GM12878 (cell line): Measurements from ENCODE around the gene BOD1L1. TPM values are rescaled to one million over a fixed set of nuclear protein-coding genes. Genes with fewer than 3 reads are reported as not detected.

ENCODE experiments used
- ATAC-seq: fragments of 200-7000 bp; cut with Tn5 transposase; 3 replicates; pipeline ENCODE4 v1.9.1; 2020; ENCODE audit warnings: mild to moderate bottlenecking, moderate library complexity
- BruUV-seq: library from RNA; stranded (reverse); fragments of 400-500 nt; replicated peaks from 2 replicates; lab custom pipeline; 2021; lab: Mats Ljungman, UMichigan
- CTCF ChIA-PET: fragments of 300-600 bp; sonication (Branson Sonifier 250); formaldehyde crosslinking; extraction: SDS; loops from one replicate; lab custom pipeline; 2021; ENCODE audit warnings: inconsistent platforms; lab: Yijun Ruan, JAX
- POLR2A ChIA-PET: fragments of 350-600 bp; formaldehyde crosslinking; extraction: SDS; loops from one replicate; lab custom pipeline; 2021; ENCODE audit warnings: inconsistent platforms; lab: Charles Lee
- RAD21 ChIA-PET: fragments of 300-600 bp; sonication (Branson Sonifier 250); formaldehyde crosslinking; loops from one replicate; lab custom pipeline; 2023; ENCODE audit warnings: antibody characterized with exemption; ENCODE audit not compliant: unreplicated experiment; lab: Charles Lee
- SMC1A ChIA-PET: fragments of 300-600 bp; sonication (Branson Sonifier 250); formaldehyde crosslinking; loops from one replicate; lab custom pipeline; 2023; ENCODE audit not compliant: unreplicated experiment, uncharacterized antibody; lab: Charles Lee
- DNase-seq: peaks from one replicate; pipeline ENCODE4 v3.0.0-alpha.2; 2011; ENCODE audit warnings: low read depth, low spot score
- FAIRE-seq: peaks from 3 replicates; lab custom pipeline; 2011; peaks lifted over from hg19 to GRCh38; lab: Jason Lieb, UNC
- H2AFZ ChIP-seq: 2 replicates; pipeline ENCODE4 v1.6.0; 2011; ENCODE audit warnings: low read depth, low read length, control low read depth; ENCODE audit not compliant: control insufficient read depth
- H3K27ac ChIP-seq: 2 replicates; pipeline ENCODE4 v1.5.1; 2011; ENCODE audit warnings: control low read depth; ENCODE audit not compliant: control insufficient read depth, insufficient read depth
- H3K27me3 ChIP-seq, 2 experiments: replicated peaks in 1 of 2; 2 replicates each; pipeline versions ENCODE4 v1.6.0 to v1.6.1; 2011; ENCODE audit warnings: low read length in 1 of 2; ENCODE audit not compliant: control insufficient read depth in 2 of 2, insufficient read depth in 2 of 2
- H3K36me3 ChIP-seq, 2 experiments: 2 replicates each; pipeline ENCODE4 v1.5.1; 2011; ENCODE audit warnings: low read length in 1 of 2; ENCODE audit not compliant: control insufficient read depth in 2 of 2, insufficient read depth in 2 of 2
- H3K4me1 ChIP-seq: 2 replicates; pipeline ENCODE4 v1.6.1; 2011; ENCODE audit warnings: mild to moderate bottlenecking, low read length, moderate library complexity, mixed read lengths; ENCODE audit not compliant: control insufficient read depth, insufficient read depth
- H3K4me2 ChIP-seq: 2 replicates; pipeline ENCODE4 v1.6.0; 2011; ENCODE audit warnings: control low read depth; ENCODE audit not compliant: control insufficient read depth, insufficient read depth
- H3K4me3 ChIP-seq: fragments of 200-600 bp; sonication (generic); 2 replicates; pipeline ENCODE4 v1.5.1; 2016
- H3K79me2 ChIP-seq: 2 replicates; pipeline ENCODE4 v1.6.0; 2011; ENCODE audit warnings: low read length; ENCODE audit not compliant: control insufficient read depth, insufficient read depth
- H3K9ac ChIP-seq: 2 replicates; pipeline ENCODE4 v1.8.0; 2011; ENCODE audit warnings: low read length, control low read depth, mixed read lengths; ENCODE audit not compliant: control insufficient read depth, insufficient read depth
- H3K9me3 ChIP-seq: replicated peaks from 3 replicates; pipeline ENCODE4 v1.5.1; 2011; ENCODE audit warnings: mild to moderate bottlenecking, low read length; ENCODE audit not compliant: control insufficient read depth, insufficient read depth
- H4K20me1 ChIP-seq: 2 replicates; pipeline ENCODE4 v1.6.0; 2011; ENCODE audit not compliant: control insufficient read depth, insufficient read depth
- BCL11A ChIP-seq: IDR thresholded peaks from 2 replicates; pipeline ENCODE4 v1.6.1; 2011; ENCODE audit warnings: low read depth, low read length
- BHLHE40 ChIP-seq, 2 experiments: fragments of 450-650 bp in 1 of 2; IDR thresholded peaks; 2 replicates each; pipeline ENCODE4 v1.6.1; 2011 to 2017; ENCODE audit warnings: low read depth in 2 of 2, borderline replicate concordance in 1 of 2, improper control_type of control experiment in 1 of 2, low read length in 1 of 2, mild to moderate bottlenecking in 1 of 2
- CBX5 ChIP-seq: sonication (generic); IDR thresholded peaks from 2 replicates; pipeline ENCODE4 v1.6.1; 2016; ENCODE audit warnings: low read depth, moderate library complexity, mild to moderate bottlenecking, inconsistent platforms
- CREM ChIP-seq: IDR thresholded peaks from 2 replicates; pipeline ENCODE4 v1.6.1; 2014; ENCODE audit warnings: antibody characterized with exemption, low read depth
- EP300 ChIP-seq, 2 experiments: fragments of 150-350 bp in 1 of 2; IDR thresholded peaks; 2 replicates each; pipeline ENCODE4 v1.6.1; 2011 to 2012; ENCODE audit warnings: low read depth in 2 of 2, low read length in 2 of 2, borderline replicate concordance in 1 of 2, improper control_type of control experiment in 1 of 2, inconsistent platforms in 1 of 2; ENCODE audit not compliant: control insufficient read depth in 1 of 2
- IKZF2 ChIP-seq, 2 experiments: fragments of 450-650 bp; IDR thresholded peaks; 2 replicates each; pipeline ENCODE4 v1.6.1; 2017; ENCODE audit warnings: mild to moderate bottlenecking in 2 of 2, moderate library complexity in 2 of 2
- JUNB ChIP-seq: IDR thresholded peaks from 2 replicates; pipeline ENCODE4 v1.6.1; 2016; ENCODE audit warnings: antibody characterized with exemption, mild to moderate bottlenecking
- POLR2AphosphoS5 ChIP-seq: IDR thresholded peaks from 2 replicates; pipeline ENCODE4 v1.6.1; 2011; ENCODE audit warnings: mild to moderate bottlenecking, low read length, inconsistent platforms
- POU2F2 ChIP-seq: IDR thresholded peaks from 3 replicates; pipeline ENCODE4 v1.6.1; 2011; ENCODE audit warnings: low read depth, mild to moderate bottlenecking, low read length, borderline replicate concordance
- RAD51 ChIP-seq: fragments of 450-650 bp; IDR thresholded peaks from 2 replicates; pipeline ENCODE4 v1.6.1; 2016; ENCODE audit warnings: moderate library complexity, mild to moderate bottlenecking, inconsistent platforms
- RELA ChIP-seq: fragments of 450-650 bp; IDR thresholded peaks from 2 replicates; pipeline ENCODE4 v1.8.0; 2014; ENCODE audit warnings: borderline replicate concordance; ENCODE audit not compliant: partially characterized antibody
- SREBF2 ChIP-seq: IDR thresholded peaks from 2 replicates; pipeline ENCODE4 v1.6.1; 2012; ENCODE audit warnings: mild to moderate bottlenecking, low read length
- STAT1 ChIP-seq: fragments of 450-650 bp; conservative IDR thresholded peaks from 2 replicates; pipeline ENCODE4 v1.6.1; 2014; ENCODE audit warnings: antibody characterized with exemption, mild to moderate bottlenecking
- TAF1 ChIP-seq: IDR thresholded peaks from 2 replicates; pipeline ENCODE4 v1.6.1; 2011; ENCODE audit warnings: mild to moderate bottlenecking, low read depth, low read length, borderline replicate concordance
- TCF3 ChIP-seq: IDR thresholded peaks from 2 replicates; pipeline ENCODE4 v1.6.1; 2012; ENCODE audit warnings: low read depth, mild to moderate bottlenecking, low read length, borderline replicate concordance; ENCODE audit not compliant: insufficient read depth
- YY1 ChIP-seq: IDR thresholded peaks from 2 replicates; pipeline ENCODE4 v1.6.1; 2011; ENCODE audit warnings: low read depth, mild to moderate bottlenecking, low read length
- WGBS: methylation state at CpG from one replicate; pipeline ENCODE4 v1.1.6; 2016; ENCODE audit warnings: low lambda C conversion rate; ENCODE audit not compliant: insufficient replicate concordance, insufficient coverage; ENCODE audit errors: missing lambda C conversion rate; 5-methylcytosine and 5-hydroxymethylcytosine counted together
- in situ Hi-C: fragments of 300-500 bp; cut with MboI; formaldehyde crosslinking; loops from 9 replicates; pipeline ENCODE4 v1.14.3; 2018; ENCODE audit warnings: mixed read lengths
- intact Hi-C: fragments of 100-400 bp; cut with micrococcal nuclease; formaldehyde crosslinking; loops from one replicate; pipeline ENCODE4 v1.14.2; 2022; ENCODE audit not compliant: unreplicated experiment
- polyA plus RNA-seq, 11 experiments: library from polyadenylated mRNA; depleted of rRNA in 4 of 11; unstranded in 6 of 11; stranded (reverse) in 5 of 11; fragments of >200 nt; fragmentation: Nextera tagmentation in 4 of 11; fragmentation: Illumina TruSeq in 1 of 11; extraction: Ambion mirVana in 4 of 11; extraction: Trizol in 1 of 11; gene quantifications; 1 replicate in 1 of 11; 2 replicates in 10 of 11; pipeline versions ENCODE4 v1.2.1 to v1.2.3, GENCODE V29; 2011 to 2016; ENCODE audit warnings: inconsistent platforms in 2 of 11, missing spikeins in 2 of 11, low read depth in 1 of 11
- total RNA-seq, 4 experiments: library from RNA; depleted of rRNA in 3 of 4; stranded (reverse); fragments of >200 nt in 3 of 4; fragmentation: Illumina TruSeq in 1 of 4; extraction: Trizol in 1 of 4; gene quantifications; 2 replicates each; pipeline versions ENCODE4 v1.2.1 to v1.2.3, GENCODE V29; 2013 to 2021
- TF ChIP-seq, protein P1 (sequence below): fragments of 450-650 bp; IDR thresholded peaks from 2 replicates; pipeline ENCODE4 v1.6.1; 2017; ENCODE audit warnings: mild to moderate bottlenecking, moderate library complexity
- TF ChIP-seq, protein P2 (sequence below): fragments of 450-650 bp; IDR thresholded peaks from 2 replicates; pipeline ENCODE4 v1.6.1; 2017; ENCODE audit warnings: low read depth, mild to moderate bottlenecking, moderate library complexity

Gene BOD1L1
- total and polyA plus RNA-seq, 10 of the 15 experiments (the other 5 are each of a cell fraction or from before 2014, with no cell fraction given): 6.8 to 41.6 (median 24.3) TPM

- RAD21 ChIA-PET: interaction anchor here (1.0 to 1.8 kb wide), 4 partner anchors 12 to 554 kb away, joined by 3 to 9 read pairs (median 3); partner anchors contain the start of gene BOD1L1
- peaks cover 36% of the 10 kb centered on the region for H3K4me1 ChIP-seq
- BruUV-seq: no TSS peak
- H3K79me2 ChIP-seq: no peaks in the 10 kb centered on the region
- H4K20me1 ChIP-seq: no peaks in the 10 kb centered on the region
- WGBS: 22% methylated on average over 3 of the region's 3 CpGs
- H3K4me3 ChIP-seq: peak overlapping the region; percentile 12; the same call in 1 of the 2 replicates
- POLR2A ChIA-PET: interaction anchor here (0.5 to 1.4 kb wide), 2 partner anchors 11 to 176 kb away, joined by 3 read pairs; no protein-coding TSS in a partner anchor
- intact Hi-C loops: no loop called here
- H3K27ac ChIP-seq: peak overlapping the region; percentile 82
- DNase-seq: peak; percentile 52
- H2AFZ ChIP-seq: no peak overlapping the region
- SMC1A ChIA-PET: interaction anchor here (1.0 to 4.3 kb wide), 7 partner anchors 9 to 355 kb away, joined by 3 to 18 read pairs (median 5); partner anchors contain the start of gene BOD1L1
- H3K4me2 ChIP-seq: peak overlapping the region; percentile 31; the same call in 1 of the 2 replicates
- in situ Hi-C loops: no loop called here
- peak; percentile 54 for FAIRE-seq
- H3K27me3 ChIP-seq: no peaks in the 10 kb centered on the region
- CTCF ChIA-PET: interaction anchor here (0.9 to 2.1 kb wide), 5 partner anchors 16 to 759 kb away, joined by 3 to 8 read pairs (median 4); no protein-coding TSS in a partner anchor
- H3K36me3 ChIP-seq: peaks cover 5 to 29% of the 10 kb centered on the region in 2 experiments
- H3K9ac ChIP-seq: peak overlapping the region; percentile 15; the same call in 1 of the 2 replicates
- peak; percentile 97 for ATAC-seq
- no peaks in the 10 kb centered on the region for H3K9me3 ChIP-seq
- 0 out of 2 replicates have a peak, but pooled peaks have one; percentile 57 for TF ChIP-seq TCF3
- TF ChIP-seq CBX5: no peak
- peak; percentile 23; the same call in 1 of the 2 replicates for TF ChIP-seq CREM
- 0 out of 2 replicates have a peak, but pooled peaks have one; percentile 33 for TF ChIP-seq BCL11A
- 0 out of 4 replicates have a peak, but pooled peaks of 1 of the 2 experiments have one; percentile 28 for TF ChIP-seq BHLHE40 (IDR thresholded peaks at IDR 0.05; ENCODE audit: borderline replicate concordance in 1 of 2, low read depth in 2 of 2, low read length in 1 of 2)
- TF ChIP-seq, protein P1, sequence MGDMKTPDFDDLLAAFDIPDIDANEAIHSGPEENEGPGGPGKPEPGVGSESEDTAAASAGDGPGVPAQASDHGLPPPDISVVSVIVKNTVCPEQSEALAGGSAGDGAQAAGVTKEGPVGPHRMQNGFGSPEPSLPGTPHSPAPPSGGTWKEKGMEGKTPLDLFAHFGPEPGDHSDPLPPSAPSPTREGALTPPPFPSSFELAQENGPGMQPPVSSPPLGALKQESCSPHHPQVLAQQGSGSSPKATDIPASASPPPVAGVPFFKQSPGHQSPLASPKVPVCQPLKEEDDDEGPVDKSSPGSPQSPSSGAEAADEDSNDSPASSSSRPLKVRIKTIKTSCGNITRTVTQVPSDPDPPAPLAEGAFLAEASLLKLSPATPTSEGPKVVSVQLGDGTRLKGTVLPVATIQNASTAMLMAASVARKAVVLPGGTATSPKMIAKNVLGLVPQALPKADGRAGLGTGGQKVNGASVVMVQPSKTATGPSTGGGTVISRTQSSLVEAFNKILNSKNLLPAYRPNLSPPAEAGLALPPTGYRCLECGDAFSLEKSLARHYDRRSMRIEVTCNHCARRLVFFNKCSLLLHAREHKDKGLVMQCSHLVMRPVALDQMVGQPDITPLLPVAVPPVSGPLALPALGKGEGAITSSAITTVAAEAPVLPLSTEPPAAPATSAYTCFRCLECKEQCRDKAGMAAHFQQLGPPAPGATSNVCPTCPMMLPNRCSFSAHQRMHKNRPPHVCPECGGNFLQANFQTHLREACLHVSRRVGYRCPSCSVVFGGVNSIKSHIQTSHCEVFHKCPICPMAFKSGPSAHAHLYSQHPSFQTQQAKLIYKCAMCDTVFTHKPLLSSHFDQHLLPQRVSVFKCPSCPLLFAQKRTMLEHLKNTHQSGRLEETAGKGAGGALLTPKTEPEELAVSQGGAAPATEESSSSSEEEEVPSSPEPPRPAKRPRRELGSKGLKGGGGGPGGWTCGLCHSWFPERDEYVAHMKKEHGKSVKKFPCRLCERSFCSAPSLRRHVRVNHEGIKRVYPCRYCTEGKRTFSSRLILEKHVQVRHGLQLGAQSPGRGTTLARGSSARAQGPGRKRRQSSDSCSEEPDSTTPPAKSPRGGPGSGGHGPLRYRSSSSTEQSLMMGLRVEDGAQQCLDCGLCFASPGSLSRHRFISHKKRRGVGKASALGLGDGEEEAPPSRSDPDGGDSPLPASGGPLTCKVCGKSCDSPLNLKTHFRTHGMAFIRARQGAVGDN: peak; percentile 83
- no peak for TF ChIP-seq STAT1
- TF ChIP-seq IKZF2 (IDR thresholded peaks at IDR 0.05): no peak
- no peak for TF ChIP-seq JUNB
- peak; percentile 80; the same call in 2 of the 3 replicates for TF ChIP-seq POU2F2
- TF ChIP-seq POLR2AphosphoS5: peak; percentile 72
- no peak for TF ChIP-seq SREBF2
- peak; percentile 84 for TF ChIP-seq RAD51
- TF ChIP-seq, protein P2, sequence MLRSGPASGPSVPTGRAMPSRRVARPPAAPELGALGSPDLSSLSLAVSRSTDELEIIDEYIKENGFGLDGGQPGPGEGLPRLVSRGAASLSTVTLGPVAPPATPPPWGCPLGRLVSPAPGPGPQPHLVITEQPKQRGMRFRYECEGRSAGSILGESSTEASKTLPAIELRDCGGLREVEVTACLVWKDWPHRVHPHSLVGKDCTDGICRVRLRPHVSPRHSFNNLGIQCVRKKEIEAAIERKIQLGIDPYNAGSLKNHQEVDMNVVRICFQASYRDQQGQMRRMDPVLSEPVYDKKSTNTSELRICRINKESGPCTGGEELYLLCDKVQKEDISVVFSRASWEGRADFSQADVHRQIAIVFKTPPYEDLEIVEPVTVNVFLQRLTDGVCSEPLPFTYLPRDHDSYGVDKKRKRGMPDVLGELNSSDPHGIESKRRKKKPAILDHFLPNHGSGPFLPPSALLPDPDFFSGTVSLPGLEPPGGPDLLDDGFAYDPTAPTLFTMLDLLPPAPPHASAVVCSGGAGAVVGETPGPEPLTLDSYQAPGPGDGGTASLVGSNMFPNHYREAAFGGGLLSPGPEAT: peak; percentile 86
- peak; percentile 47 for TF ChIP-seq RELA
- TF ChIP-seq TAF1: peak; percentile 51; the same call in 1 of the 2 replicates
- no peak for TF ChIP-seq YY1
- peak; percentile 9 to 64; a peak in 1 of 4 replicates for TF ChIP-seq EP300 (IDR thresholded peaks at IDR 0.05; ENCODE audit: borderline replicate concordance in 1 of 2, control insufficient read depth in 1 of 2, low read depth in 2 of 2, low read length in 2 of 2)
Measured at GRCh38 chr4:13611283-13611842, 16.2 kb downstream of the BOD1L1 start.
